ENCODE data around the gene TIGIT. TPM values are rescaled to one million over a fixed set of nuclear protein-coding genes. Genes with fewer than 3 reads are reported as not detected.

TIGIT gene
- total and polyA plus RNA-seq, 2 of the 13 experiments (the other 11 are each of a cell fraction or from before 2014, with no cell fraction given), result not detected

DNA sequence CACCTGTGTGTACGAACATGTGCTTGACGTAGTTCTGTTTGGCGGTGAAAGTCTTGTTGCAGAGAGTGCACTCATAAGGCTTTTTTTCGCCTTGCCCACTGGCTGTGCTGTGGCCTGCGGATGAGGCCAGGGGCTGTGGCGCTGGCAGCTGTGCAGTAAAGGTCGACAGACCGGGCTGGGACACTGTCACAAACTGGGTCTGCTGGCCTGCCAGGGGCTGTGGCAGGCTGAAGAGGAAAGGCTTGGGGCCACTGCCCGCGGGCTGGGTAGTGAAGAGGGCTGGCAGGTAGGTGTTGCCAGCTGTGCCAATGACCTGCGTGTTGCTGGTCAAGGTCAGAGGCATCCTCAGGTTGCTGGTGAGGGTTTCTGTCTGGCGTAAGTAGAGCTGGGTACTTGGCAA lies 56.4 kb downstream of the TIGIT start:
- Histone ChIP-seq H2AFZ (ENCODE audit: low read length) (no peak overlapping the region), H3K9ac (ENCODE audit: insufficient read depth, low read depth, low read length) (no peak overlapping the region), H4K20me1 (ENCODE audit: insufficient read depth, low read length) (no peaks in the 10 kb centered on the region), H3K79me2 (ENCODE audit: insufficient read depth, low read length) (no peaks in the 10 kb centered on the region), H3K27ac (ENCODE audit: extremely low read length, insufficient read depth, low read length) (no peak overlapping the region), H3K36me3 (replicated peaks in 1 of 2; ENCODE audit: control insufficient read depth in 1 of 2, insufficient read depth in 2 of 2, low read length in 2 of 2) (peaks cover 3 to 7% of the 10 kb centered on the region in 2 experiments; a peak in 3 of 5 replicates), H3K27me3 (ENCODE audit: control insufficient read depth in 1 of 2, insufficient read depth in 2 of 2, low read length in 2 of 2) (no peaks in the 10 kb centered on the region), H3K9me3 (ENCODE audit: low read length) (no peaks in the 10 kb centered on the region), H3K4me1 (ENCODE audit: insufficient read depth, low read length) (no peaks in the 10 kb centered on the region), H3K4me2 (ENCODE audit: low read depth, low read length) (no peak overlapping the region), H3K4me3 (replicated peaks in 1 of 3; ENCODE audit: insufficient read depth in 1 of 3, low read depth in 2 of 3, low read length in 3 of 3) (no peak overlapping the region)
- DNase-seq (ENCODE audit: low spot score), result no peak
- POLR2A ChIA-PET, result no interaction called here
- BruUV-seq (replicated peaks), result no TSS peak
- CTCF ChIA-PET (ENCODE audit: low intra/inter-chr PET ratio, low total read pairs), result no interaction called here
- in situ Hi-C loops (cut with HindIII; ENCODE audit: extremely low pct_ligation_motif_present, low pct_unique_long_range_greater_than_20kb), result no loop called here
- 93% methylated on average over 8 of the region's 12 CpGs for WGBS (ENCODE audit: low lambda C conversion rate)
- intact Hi-C loops (cut with micrococcal nuclease; ENCODE audit: unreplicated experiment), result no loop called here
- FAIRE-seq, result no peak
- TF ChIP-seq PAWR (CRISPR knock-in tag; IDR thresholded peaks at IDR 0.05; ENCODE audit: borderline replicate concordance) (no peak), THYN1 (CRISPR knock-in tag; IDR thresholded peaks at IDR 0.05; ENCODE audit: borderline replicate concordance, low read depth) (no peak), CERS6 (CRISPR knock-in tag; IDR thresholded peaks at IDR 0.05) (no peak), ISX (CRISPR knock-in tag; conservative IDR thresholded peaks at IDR 0.05) (no peak), ZNF784 (CRISPR knock-in tag; IDR thresholded peaks at IDR 0.05; ENCODE audit: borderline replicate concordance) (no peak), ZNF3 (CRISPR knock-in tag; IDR thresholded peaks at IDR 0.05) (no peak), ZC3H4 (CRISPR knock-in tag; IDR thresholded peaks at IDR 0.05; ENCODE audit: borderline replicate concordance) (no peak), PHF20 (CRISPR knock-in tag; IDR thresholded peaks at IDR 0.05) (no peak), NFE2L2 (IDR thresholded peaks at IDR 0.05; ENCODE audit: low read length) (no peak), MAFF (IDR thresholded peaks at IDR 0.05; ENCODE audit: low read depth, low read length) (no peak), ZBTB3 (CRISPR knock-in tag; IDR thresholded peaks at IDR 0.05; ENCODE audit: borderline replicate concordance, low read depth) (no peak), TBL1XR1 (IDR thresholded peaks at IDR 0.05; ENCODE audit: borderline replicate concordance, low read length, partially characterized antibody) (no peak), POGK (CRISPR knock-in tag; conservative IDR thresholded peaks at IDR 0.05) (no peak), SP5 (CRISPR knock-in tag; IDR thresholded peaks at IDR 0.05; ENCODE audit: borderline replicate concordance, low read depth) (no peak), ADNP (CRISPR knock-in tag; IDR thresholded peaks at IDR 0.05) (no peak), ZNF841 (CRISPR knock-in tag; IDR thresholded peaks at IDR 0.05; ENCODE audit: borderline replicate concordance) (no peak), KDM4B (CRISPR knock-in tag; IDR thresholded peaks at IDR 0.05) (no peak), SALL2 (CRISPR knock-in tag; IDR thresholded peaks at IDR 0.05) (no peak)
- TF ChIP-seq, protein P1, sequence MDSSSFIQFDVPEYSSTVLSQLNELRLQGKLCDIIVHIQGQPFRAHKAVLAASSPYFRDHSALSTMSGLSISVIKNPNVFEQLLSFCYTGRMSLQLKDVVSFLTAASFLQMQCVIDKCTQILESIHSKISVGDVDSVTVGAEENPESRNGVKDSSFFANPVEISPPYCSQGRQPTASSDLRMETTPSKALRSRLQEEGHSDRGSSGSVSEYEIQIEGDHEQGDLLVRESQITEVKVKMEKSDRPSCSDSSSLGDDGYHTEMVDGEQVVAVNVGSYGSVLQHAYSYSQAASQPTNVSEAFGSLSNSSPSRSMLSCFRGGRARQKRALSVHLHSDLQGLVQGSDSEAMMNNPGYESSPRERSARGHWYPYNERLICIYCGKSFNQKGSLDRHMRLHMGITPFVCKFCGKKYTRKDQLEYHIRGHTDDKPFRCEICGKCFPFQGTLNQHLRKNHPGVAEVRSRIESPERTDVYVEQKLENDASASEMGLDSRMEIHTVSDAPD (CRISPR knock-in tag; IDR thresholded peaks at IDR 0.05), result no peak
- ATAC-seq, result no peak

All from HepG2 (cell line).